K562 (cell line): ENCODE results near the gene SGSH. TPM values are rescaled to one million over a fixed set of nuclear protein-coding genes. Genes with fewer than 3 reads are reported as not detected.

ENCODE experiments used
- CEBPB ChIP-seq: fragments of 450-650 bp; IDR thresholded peaks from 2 replicates; pipeline ENCODE4 v1.6.1; 2016; ENCODE audit warnings: missing genetic modification characterization, missing compliant biosample characterization
- E2F8 ChIP-seq: fragments of 450-650 bp; IDR thresholded peaks from 2 replicates; pipeline ENCODE4 v1.7.1; 2018; ENCODE audit warnings: mild to moderate bottlenecking, low read depth; ENCODE audit not compliant: partially characterized antibody
- HSF4 ChIP-seq: fragments of 250-450 bp; sonication (Bioruptor Pico); IDR thresholded peaks from 2 replicates; pipeline ENCODE4 v2.1.2; 2022; ENCODE audit warnings: mild to moderate bottlenecking, moderate library complexity, borderline replicate concordance
- IRF2 ChIP-seq: sonication (generic); formaldehyde crosslinking; IDR thresholded peaks from 2 replicates; pipeline ENCODE4 v1.8.1; 2022; ENCODE audit warnings: mild to moderate bottlenecking, missing genetic modification reagents
- MCM3 ChIP-seq: fragments of 450-650 bp; IDR thresholded peaks from 2 replicates; pipeline ENCODE4 v1.6.1; 2016
- RAD21 ChIP-seq, 2 experiments: fragments of 250-450 bp in 1 of 2; fragments of 450-650 bp in 1 of 2; sonication (Bioruptor Pico) in 1 of 2; formaldehyde crosslinking in 1 of 2; IDR thresholded peaks in 1 of 2; conservative IDR thresholded peaks in 1 of 2; 2 replicates each; pipeline versions ENCODE4 v1.4.0 to v1.8.0; 2020 to 2022; ENCODE audit warnings: mild to moderate bottlenecking in 2 of 2, moderate library complexity in 1 of 2
- SIN3A ChIP-seq, 2 experiments: fragments of 150-350 bp in 1 of 2; IDR thresholded peaks; 2 replicates each; pipeline ENCODE4 v1.6.1; 2011 to 2016; ENCODE audit warnings: borderline replicate concordance in 2 of 2, low read depth in 2 of 2, low read length in 2 of 2, mild to moderate bottlenecking in 2 of 2, moderate library complexity in 2 of 2; ENCODE audit not compliant: control insufficient read depth in 1 of 2
- TFE3 ChIP-seq: fragments of 450-650 bp; formaldehyde crosslinking; IDR thresholded peaks from 2 replicates; pipeline ENCODE4 v1.4.0; 2020; ENCODE audit warnings: mild to moderate bottlenecking, mixed read lengths
- ZBTB5 ChIP-seq: fragments of 450-650 bp; IDR thresholded peaks from 2 replicates; pipeline ENCODE4 v1.6.1; 2017; ENCODE audit warnings: antibody characterized with exemption
- ZFX ChIP-seq: sonication (generic); formaldehyde crosslinking; IDR thresholded peaks from 2 replicates; pipeline ENCODE4 v1.8.0; 2022; ENCODE audit warnings: mild to moderate bottlenecking, missing genetic modification reagents, moderate library complexity
- ZHX1 ChIP-seq: fragments of 150-350 bp; conservative IDR thresholded peaks from 2 replicates; pipeline ENCODE4 v1.6.1; 2014; ENCODE audit warnings: low read length
- ZNF174 ChIP-seq: fragments of 250-450 bp; sonication (Bioruptor Pico); IDR thresholded peaks from 2 replicates; pipeline ENCODE4 v1.4.0; 2020; ENCODE audit warnings: mild to moderate bottlenecking
- ZZZ3 ChIP-seq: fragments of 450-650 bp; IDR thresholded peaks from 2 replicates; pipeline ENCODE4 v1.6.1; 2016; ENCODE audit warnings: antibody characterized with exemption, mild to moderate bottlenecking, moderate library complexity
- polyA plus RNA-seq, 8 experiments: library from polyadenylated mRNA; depleted of rRNA in 4 of 8; stranded (reverse) in 5 of 8; unstranded in 3 of 8; fragments of >200 nt; fragmentation: Nextera tagmentation in 2 of 8; fragmentation: Illumina TruSeq in 1 of 8; extraction: Ambion mirVana in 2 of 8; extraction: Trizol in 1 of 8; gene quantifications; 2 replicates each; pipeline versions ENCODE4 v1.2.1 to v1.2.3, GENCODE V29; 2011 to 2014; ENCODE audit warnings: inconsistent platforms in 1 of 8, missing spikeins in 1 of 8
- total RNA-seq, 7 experiments: library from RNA; depleted of rRNA in 6 of 7; stranded (reverse); fragments of >200 nt in 6 of 7; fragmentation: Illumina TruSeq in 2 of 7; extraction: Trizol in 2 of 7; gene quantifications; 2 replicates each; pipeline versions ENCODE4 v1.2.1 to v1.2.3, GENCODE V29; 2011 to 2021; ENCODE audit warnings: low replicate concordance in 1 of 7
- TF ChIP-seq, protein P1 (sequence below): fragments of 450-650 bp; formaldehyde crosslinking; IDR thresholded peaks from 2 replicates; pipeline ENCODE4 v1.4.0; 2020; ENCODE audit warnings: mild to moderate bottlenecking, moderate library complexity
- TF ChIP-seq, protein P2 (sequence below): fragments of 450-650 bp; IDR thresholded peaks from 2 replicates; pipeline ENCODE4 v1.6.1; 2016; ENCODE audit warnings: borderline replicate concordance

The SGSH gene
- total and polyA plus RNA-seq, 9 of the 15 experiments (the other 6 are each of a cell fraction or from before 2014, with no cell fraction given): 0.25 to 15.7 (median 4.9) TPM

GRCh38 chr17:80219763-80220053 is 425 bp downstream of the SGSH start (continued):
- no peak for TF ChIP-seq ZHX1
- no peak for TF ChIP-seq TFE3 (CRISPR knock-in tag)
- TF ChIP-seq ZZZ3: no peak
- TF ChIP-seq CEBPB (tag): no peak
- no peak for TF ChIP-seq ZBTB5
- 0 out of 4 replicates have a peak, but pooled peaks of 1 of the 2 experiments have one; percentile 46 for TF ChIP-seq SIN3A (IDR thresholded peaks at IDR 0.05; ENCODE audit: borderline replicate concordance in 2 of 2, control insufficient read depth in 1 of 2, low read depth in 2 of 2, low read length in 2 of 2)
- TF ChIP-seq, protein P1, sequence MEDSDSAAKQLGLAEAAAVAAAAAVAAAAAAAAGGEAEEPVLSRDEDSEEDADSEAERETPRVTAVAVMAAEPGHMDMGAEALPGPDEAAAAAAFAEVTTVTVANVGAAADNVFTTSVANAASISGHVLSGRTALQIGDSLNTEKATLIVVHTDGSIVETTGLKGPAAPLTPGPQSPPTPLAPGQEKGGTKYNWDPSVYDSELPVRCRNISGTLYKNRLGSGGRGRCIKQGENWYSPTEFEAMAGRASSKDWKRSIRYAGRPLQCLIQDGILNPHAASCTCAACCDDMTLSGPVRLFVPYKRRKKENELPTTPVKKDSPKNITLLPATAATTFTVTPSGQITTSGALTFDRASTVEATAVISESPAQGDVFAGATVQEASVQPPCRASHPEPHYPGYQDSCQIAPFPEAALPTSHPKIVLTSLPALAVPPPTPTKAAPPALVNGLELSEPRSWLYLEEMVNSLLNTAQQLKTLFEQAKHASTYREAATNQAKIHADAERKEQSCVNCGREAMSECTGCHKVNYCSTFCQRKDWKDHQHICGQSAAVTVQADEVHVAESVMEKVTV (CRISPR knock-in tag): no peak
- no peak for TF ChIP-seq MCM3
- peak; percentile 65; the same call in 1 of the 2 replicates for TF ChIP-seq ZFX (CRISPR knock-in tag)
- no peak for TF ChIP-seq HSF4 (CRISPR knock-in tag)
- TF ChIP-seq ZNF174: no peak
- no peak for TF ChIP-seq IRF2
- TF ChIP-seq RAD21 (CRISPR knock-in tag; conservative IDR thresholded peaks at IDR 0.05 in 1 of 2, IDR thresholded peaks at IDR 0.05 in 1 of 2): no peak
- no peak for TF ChIP-seq E2F8
- TF ChIP-seq, protein P2, sequence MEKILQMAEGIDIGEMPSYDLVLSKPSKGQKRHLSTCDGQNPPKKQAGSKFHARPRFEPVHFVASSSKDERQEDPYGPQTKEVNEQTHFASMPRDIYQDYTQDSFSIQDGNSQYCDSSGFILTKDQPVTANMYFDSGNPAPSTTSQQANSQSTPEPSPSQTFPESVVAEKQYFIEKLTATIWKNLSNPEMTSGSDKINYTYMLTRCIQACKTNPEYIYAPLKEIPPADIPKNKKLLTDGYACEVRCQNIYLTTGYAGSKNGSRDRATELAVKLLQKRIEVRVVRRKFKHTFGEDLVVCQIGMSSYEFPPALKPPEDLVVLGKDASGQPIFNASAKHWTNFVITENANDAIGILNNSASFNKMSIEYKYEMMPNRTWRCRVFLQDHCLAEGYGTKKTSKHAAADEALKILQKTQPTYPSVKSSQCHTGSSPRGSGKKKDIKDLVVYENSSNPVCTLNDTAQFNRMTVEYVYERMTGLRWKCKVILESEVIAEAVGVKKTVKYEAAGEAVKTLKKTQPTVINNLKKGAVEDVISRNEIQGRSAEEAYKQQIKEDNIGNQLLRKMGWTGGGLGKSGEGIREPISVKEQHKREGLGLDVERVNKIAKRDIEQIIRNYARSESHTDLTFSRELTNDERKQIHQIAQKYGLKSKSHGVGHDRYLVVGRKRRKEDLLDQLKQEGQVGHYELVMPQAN: 0 out of 2 replicates have a peak, but pooled peaks have one; percentile 29
